Measurements from ENCODE around the gene NUDT7.

GRCh38 chr16:77748421-77749005 is 26.2 kb downstream of the NUDT7 start:
- TF ChIP-seq CTCF (IDR thresholded peaks at IDR 0.05) (no peak), POLR2A (IDR thresholded peaks at IDR 0.05) (no peak), EP300 (IDR thresholded peaks at IDR 0.05) (no peak), POLR2AphosphoS5 (IDR thresholded peaks at IDR 0.05) (no peak)

Data from gastroesophageal sphincter (tissue), 3 donors.